ENCODE measurements around the gene AGAP1.

Gene AGAP1

GRCh38 chr2:236051806-236052205 is 558.0 kb downstream of the AGAP1 start:
- no peak for TF ChIP-seq CTCF (IDR thresholded peaks at IDR 0.05; ENCODE audit: low read depth, low read length)
- no peak for DNase-seq (ENCODE audit: low read depth in 2 of 2)
- no peak overlapping the region for H3K4me3 ChIP-seq (replicated peaks in 1 of 2; ENCODE audit: low read depth in 2 of 2, low read length in 2 of 2)

GRCh38 chr2:236052206-236052605 is 558.4 kb downstream of the AGAP1 start:
- DNase-seq (ENCODE audit: low read depth in 2 of 2) = no peak
- no peak for TF ChIP-seq CTCF (IDR thresholded peaks at IDR 0.05; ENCODE audit: low read depth, low read length)
- H3K4me3 ChIP-seq (replicated peaks in 1 of 2; ENCODE audit: low read depth in 2 of 2, low read length in 2 of 2) = no peak overlapping the region

DNA sequence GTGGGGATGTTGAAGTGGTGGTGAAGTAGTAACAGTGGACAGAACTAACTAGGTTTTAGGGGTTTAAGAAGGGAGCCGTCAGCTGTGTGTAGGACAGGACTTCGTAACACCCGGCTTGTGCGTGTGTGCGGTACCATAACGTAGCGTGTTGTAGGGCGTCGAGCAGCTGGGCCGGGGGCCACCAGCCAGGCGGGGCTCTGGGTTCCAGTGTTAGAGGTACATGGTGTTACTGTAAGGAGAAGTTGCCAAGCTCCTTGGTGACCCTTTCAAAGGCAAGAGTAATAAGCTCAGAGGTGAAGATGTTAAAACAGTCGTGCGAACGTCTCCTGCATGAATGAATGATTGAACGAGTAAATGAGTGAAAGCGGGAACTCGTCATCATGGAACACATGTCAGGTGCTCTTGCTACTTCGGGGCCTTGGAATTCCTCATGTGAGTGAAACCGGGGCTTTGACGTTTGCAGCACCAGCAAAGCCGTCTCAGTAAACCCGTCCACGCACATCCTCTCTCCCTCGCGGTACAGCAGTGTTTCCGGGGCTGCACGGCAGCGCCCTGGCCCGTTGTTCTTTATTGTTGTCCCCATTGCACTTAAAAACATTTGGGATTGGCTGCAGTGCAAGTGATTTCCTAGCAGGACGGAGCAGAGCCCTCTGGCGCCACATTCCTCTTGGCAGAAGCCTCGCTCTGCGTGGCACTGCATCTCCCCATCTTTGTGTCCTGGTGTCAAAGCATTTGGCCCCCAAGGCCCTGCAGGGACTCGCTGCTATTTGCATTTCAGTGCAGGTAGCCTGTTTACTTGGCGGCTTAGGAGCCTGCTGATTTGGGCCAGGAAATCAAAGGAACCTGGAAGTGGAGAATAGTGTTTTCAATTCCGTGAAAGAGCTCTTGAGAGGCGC is 559.3 kb downstream of the AGAP1 start:
- H3K4me3 ChIP-seq (replicated peaks in 1 of 2; ENCODE audit: low read depth in 2 of 2, low read length in 2 of 2) = no peak overlapping the region
- TF ChIP-seq CTCF (IDR thresholded peaks at IDR 0.05; ENCODE audit: low read depth, low read length) = no peak
- no peak for DNase-seq (ENCODE audit: low read depth in 2 of 2)

DNA sequence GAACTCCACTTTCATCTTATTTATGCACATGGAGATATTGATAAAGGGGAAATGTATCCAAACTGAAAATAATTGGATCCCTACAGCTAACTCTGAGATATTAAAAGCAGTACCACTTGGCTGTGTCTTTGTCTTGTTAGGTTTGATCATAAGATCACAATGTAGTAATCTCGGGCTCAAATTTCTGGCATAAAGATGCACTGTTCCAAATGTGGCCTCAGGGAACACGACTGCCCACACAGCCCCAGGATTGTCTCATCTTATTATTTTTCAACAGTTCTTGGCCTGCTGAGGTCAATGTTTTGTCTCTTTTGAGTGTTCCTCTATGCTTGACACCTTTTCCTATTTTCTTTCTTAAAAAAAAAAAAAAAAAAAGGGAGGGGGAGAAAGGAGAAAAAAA is 560.3 kb downstream of the AGAP1 start:
- no peak for TF ChIP-seq CTCF (IDR thresholded peaks at IDR 0.05; ENCODE audit: low read depth, low read length)
- H3K4me3 ChIP-seq (replicated peaks in 1 of 2; ENCODE audit: low read depth in 2 of 2, low read length in 2 of 2) = no peak overlapping the region
- DNase-seq (ENCODE audit: low read depth in 2 of 2) = no peak

DNA sequence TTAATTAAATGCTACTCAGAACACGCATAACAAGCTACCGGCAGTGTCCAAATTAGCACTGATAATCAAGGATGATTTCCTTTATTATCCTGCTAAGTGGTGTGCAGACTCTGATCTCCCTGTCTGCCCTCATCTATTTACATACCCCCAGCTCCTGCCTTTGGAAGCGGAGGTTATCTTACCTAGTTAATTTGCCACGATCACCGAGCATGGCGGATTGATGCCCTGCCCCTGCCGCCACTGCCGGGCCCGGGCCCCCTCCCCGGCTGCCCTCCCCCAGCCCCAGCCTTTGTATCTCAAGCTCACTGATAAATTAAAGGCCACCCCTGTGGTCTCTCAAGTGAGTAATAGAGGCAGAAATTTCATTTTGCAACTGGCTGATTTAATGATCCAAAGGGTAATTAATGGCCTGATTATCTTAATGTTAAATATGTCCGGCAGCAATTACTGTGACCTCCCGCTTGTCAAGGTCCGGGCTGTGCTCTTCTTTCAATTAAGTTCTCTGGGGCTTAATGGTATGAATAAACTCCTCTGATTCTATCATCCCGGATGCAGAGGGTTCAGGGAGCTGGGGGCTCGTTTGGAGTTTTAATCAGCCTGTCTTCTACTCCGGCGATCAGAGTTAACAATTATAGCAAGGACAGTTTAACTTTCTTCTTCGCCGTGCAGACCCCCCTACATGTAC is 560.9 kb downstream of the AGAP1 start:
- no peak for TF ChIP-seq CTCF (IDR thresholded peaks at IDR 0.05; ENCODE audit: low read depth, low read length)
- H3K4me3 ChIP-seq (replicated peaks in 1 of 2; ENCODE audit: low read depth in 2 of 2, low read length in 2 of 2) = no peak overlapping the region
- no peak for DNase-seq (ENCODE audit: low read depth in 2 of 2)

DNA sequence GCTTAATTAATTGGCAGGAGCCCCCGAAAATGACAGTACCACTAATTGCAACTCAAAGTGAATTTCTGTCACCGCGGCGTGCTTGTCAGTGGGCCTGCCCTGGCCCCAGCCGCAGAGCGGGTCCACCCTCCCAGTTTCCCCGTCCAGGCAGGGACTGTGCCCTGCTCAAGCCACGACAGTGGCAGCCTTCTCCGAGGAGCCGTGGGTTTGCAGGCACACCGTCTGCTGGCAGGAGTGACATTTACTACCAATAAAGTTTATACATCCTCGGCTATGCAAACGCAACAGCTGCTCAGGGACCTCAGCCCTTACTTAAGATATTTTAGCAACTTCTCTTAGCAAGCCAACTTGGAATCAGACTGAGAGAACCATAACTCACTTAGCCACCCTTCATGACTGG is 561.6 kb downstream of the AGAP1 start:
- TF ChIP-seq CTCF (IDR thresholded peaks at IDR 0.05; ENCODE audit: low read depth, low read length) = no peak
- DNase-seq (ENCODE audit: low read depth in 2 of 2) = no peak
- H3K4me3 ChIP-seq (replicated peaks in 1 of 2; ENCODE audit: low read depth in 2 of 2, low read length in 2 of 2) = no peak overlapping the region

Measured in cardiac fibroblast (primary cell).